Ovary (tissue), 9 donors: Measurements from ENCODE around the gene ARF6. TPM values are rescaled to one million over a fixed set of nuclear protein-coding genes. Genes with fewer than 3 reads are reported as not detected.

Experiments
- DNase-seq, 5 donors: peaks; one replicate each; pipeline ENCODE4 v3.0.0-alpha.2; 2019 to 2020
- H3K27ac ChIP-seq, 2 donors: fragments of 200-600 bp; one replicate each; pipeline versions ENCODE4 v1.5.1 to v1.8.0; 2019 to 2022
- H3K27me3 ChIP-seq: fragments of 200-600 bp; one replicate; pipeline ENCODE4 v1.8.0; 2022
- H3K36me3 ChIP-seq: fragments of 200-600 bp; sonication (generic); one replicate; pipeline ENCODE4 v1.5.1; 2019
- H3K4me1 ChIP-seq: one replicate; pipeline ENCODE4 v1.8.1; 2013; ENCODE audit warnings: mild to moderate bottlenecking, moderate library complexity; ENCODE audit not compliant: insufficient read depth
- H3K4me3 ChIP-seq: fragments of 200-600 bp; sonication (generic); one replicate; pipeline ENCODE4 v1.5.1; 2017
- H3K9me3 ChIP-seq, 2 donors: fragments of 200-600 bp in 1 of 2; sonication (generic) in 1 of 2; one replicate each; pipeline versions ENCODE4 v1.5.1 to v1.8.1; 2013 to 2019; ENCODE audit warnings: mild to moderate bottlenecking in 1 of 2, moderate library complexity in 1 of 2
- EP300 ChIP-seq: sonication (generic); formaldehyde crosslinking; IDR thresholded peaks from one replicate; pipeline ENCODE4 v1.6.1; 2017; ENCODE audit warnings: antibody characterized with exemption
- POLR2A ChIP-seq: fragments of 450-650 bp; IDR thresholded peaks from one replicate; pipeline ENCODE4 v1.6.1; 2017; ENCODE audit warnings: antibody characterized with exemption, mild to moderate bottlenecking, moderate library complexity
- WGBS, 3 donors: extraction: QIAGEN DNeasy Blood & Tissue Kit in 1 of 3; methylation state at CpG; one replicate each; pipeline versions ENCODE4 v1.1.5 to v1.1.7; 2013 to 2017; 5-methylcytosine and 5-hydroxymethylcytosine counted together
- intact Hi-C, 4 donors: fragments of 100-400 bp; cut with DNase I; formaldehyde crosslinking; loops; one replicate each; pipeline versions ENCODE4 v1.11.0 to v1.15.1; 2022 to 2023
- polyA plus RNA-seq, 2 donors: library from polyadenylated mRNA; stranded (reverse); fragments of 200-250 nt in 1 of 2; fragments of 350-450 nt in 1 of 2; fragmentation: Illumina TruSeq in 1 of 2; extraction: RNeasy Lipid Tissue Mini Kit (QIAGEN cat#74804) in 1 of 2; gene quantifications; one replicate each; pipeline ENCODE4 v1.2.3, GENCODE V29; 2013 to 2014
- total RNA-seq, 7 donors: library from RNA; depleted of rRNA in 2 of 7; stranded (reverse); fragments of >200 nt in 2 of 7; fragmentation: NEBNext Ultra II Directional in 3 of 7; extraction: Animal tissue kit (Norgen Biotek cat#: 25700) in 3 of 7; gene quantifications; one replicate each; pipeline versions ENCODE4 v1.1.0 to v1.2.4, GENCODE V29; 2016 to 2023
- TF ChIP-seq, protein P1 (sequence below), 3 donors: fragments of 450-650 bp in 2 of 3; fragments of 200-600 bp in 1 of 3; IDR thresholded peaks; one replicate each; pipeline versions ENCODE4 v1.5.1 to v1.8.0; 2016 to 2022; ENCODE audit warnings: antibody characterized with exemption in 3 of 3, mild to moderate bottlenecking in 1 of 3
- donor health status: DM: no; HTN: no; CAD: no; lungs with moderate emphysema.
- donor health status: DM: no; HTN: no; CAD: no.
- donor health status: Bipolar disorder and iron deficiency.
- donor health status: DM: yes; HTN: yes; CAD: no.
- donor health status: DM: no; HTN: no; CAD: no.
- donor health status: DM: yes; HTN: yes; CAD: no.

Gene ARF6
- total and polyA plus RNA-seq, 9 donors: 19.8 to 39.7 (median 34.1) TPM

DNA sequence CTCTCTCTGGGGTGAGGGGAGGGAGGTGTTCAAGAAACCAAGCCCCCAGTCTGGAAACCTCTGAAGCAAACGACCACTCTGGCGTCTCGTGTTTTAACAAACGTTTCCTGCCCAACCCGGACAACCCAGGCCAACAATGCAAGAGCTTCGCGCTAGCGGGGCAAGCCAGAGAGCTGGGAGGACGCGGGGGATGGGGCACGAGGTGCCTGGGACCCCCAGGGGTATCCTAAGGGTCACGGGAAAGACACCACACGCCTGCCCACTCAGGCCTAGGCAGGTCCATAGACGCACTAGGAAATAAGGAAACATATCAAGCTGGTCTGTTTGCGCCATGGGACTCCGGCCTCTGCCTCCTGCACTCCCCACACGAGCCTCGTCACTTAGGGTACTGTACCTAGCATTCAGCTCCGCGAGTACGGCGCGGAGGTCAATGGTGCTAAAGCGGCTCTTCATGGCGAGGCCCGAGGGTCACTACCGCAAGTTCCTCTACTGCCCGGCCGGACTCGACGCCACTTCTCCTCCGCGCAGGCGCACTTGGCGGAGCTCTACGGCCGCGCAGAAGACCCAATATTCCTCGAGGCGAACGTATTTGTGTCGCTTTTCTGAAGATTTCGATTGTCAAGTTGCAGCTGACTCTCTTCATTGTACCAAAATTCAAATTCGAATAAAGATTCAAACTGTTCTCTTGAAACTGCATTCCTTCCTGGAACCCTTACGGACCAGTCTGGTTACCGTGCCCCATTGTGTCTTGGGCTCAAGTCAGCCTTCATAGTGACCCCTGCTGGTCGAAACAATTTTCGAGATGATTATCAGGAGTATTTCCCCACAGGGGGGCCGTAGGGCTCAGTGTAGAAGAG, 40.4 kb upstream of the ARF6 start, which contains the start of gene NEMF:
Gene NEMF (minus strand): TSS at position 488 of the 857 bp plus-strand sequence. CDS start 35 bp downstream, at position 453.
- intact Hi-C loops: loop anchor here in 2 of 4 donors (1.0 to 10.0 kb wide), 2 partner anchors 218 kb away; partner anchors contain the start of gene DNAAF2 (in 1 of the 2)
- Histone ChIP-seq H3K4me3 (peak within 1 kb of the TSS; percentile 84), H3K4me1 (no peaks in the 10 kb centered on the region), H3K36me3 (no peaks in the 10 kb centered on the region), H3K27me3 (no peaks in the 10 kb centered on the region), H3K9me3 (no peaks in the 10 kb centered on the region), H3K27ac (peak within 1 kb of the TSS; percentile 71 to 73)
- TF ChIP-seq, protein P1, sequence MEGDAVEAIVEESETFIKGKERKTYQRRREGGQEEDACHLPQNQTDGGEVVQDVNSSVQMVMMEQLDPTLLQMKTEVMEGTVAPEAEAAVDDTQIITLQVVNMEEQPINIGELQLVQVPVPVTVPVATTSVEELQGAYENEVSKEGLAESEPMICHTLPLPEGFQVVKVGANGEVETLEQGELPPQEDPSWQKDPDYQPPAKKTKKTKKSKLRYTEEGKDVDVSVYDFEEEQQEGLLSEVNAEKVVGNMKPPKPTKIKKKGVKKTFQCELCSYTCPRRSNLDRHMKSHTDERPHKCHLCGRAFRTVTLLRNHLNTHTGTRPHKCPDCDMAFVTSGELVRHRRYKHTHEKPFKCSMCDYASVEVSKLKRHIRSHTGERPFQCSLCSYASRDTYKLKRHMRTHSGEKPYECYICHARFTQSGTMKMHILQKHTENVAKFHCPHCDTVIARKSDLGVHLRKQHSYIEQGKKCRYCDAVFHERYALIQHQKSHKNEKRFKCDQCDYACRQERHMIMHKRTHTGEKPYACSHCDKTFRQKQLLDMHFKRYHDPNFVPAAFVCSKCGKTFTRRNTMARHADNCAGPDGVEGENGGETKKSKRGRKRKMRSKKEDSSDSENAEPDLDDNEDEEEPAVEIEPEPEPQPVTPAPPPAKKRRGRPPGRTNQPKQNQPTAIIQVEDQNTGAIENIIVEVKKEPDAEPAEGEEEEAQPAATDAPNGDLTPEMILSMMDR (IDR thresholded peaks at IDR 0.05): peak; percentile 67 to 83 (median 71)
- peak; percentile 43 for TF ChIP-seq POLR2A
- no peak for TF ChIP-seq EP300
- WGBS, 3 donors: 0% methylated on average over 49 of the region's 49 CpGs
- DNase-seq: peak; percentile 83 to 93 (median 87)

GRCh38 chr14:49853158-49853477, 39.8 kb upstream of the ARF6 start:
- Histone ChIP-seq H3K27ac (peak overlapping the region; percentile 71 to 73), H3K4me1 (no peaks in the 10 kb centered on the region), H3K27me3 (no peaks in the 10 kb centered on the region), H3K36me3 (no peaks in the 10 kb centered on the region), H3K4me3 (peak overlapping the region; percentile 84), H3K9me3 (no peaks in the 10 kb centered on the region)
- intact Hi-C loops: loop anchor here in 2 of 4 donors (1.0 to 10.0 kb wide), 2 partner anchors 218 to 219 kb away; partner anchors contain the start of gene DNAAF2 (in 1 of the 2)
- TF ChIP-seq POLR2A: no peak
- TF ChIP-seq, protein P1 (IDR thresholded peaks at IDR 0.05): peak in 1 of 3 donors; percentile 7
- no peak for DNase-seq
- 0 to 2% (median 1%) methylated on average over 14 of the region's 14 CpGs for WGBS, 3 donors

DNA sequence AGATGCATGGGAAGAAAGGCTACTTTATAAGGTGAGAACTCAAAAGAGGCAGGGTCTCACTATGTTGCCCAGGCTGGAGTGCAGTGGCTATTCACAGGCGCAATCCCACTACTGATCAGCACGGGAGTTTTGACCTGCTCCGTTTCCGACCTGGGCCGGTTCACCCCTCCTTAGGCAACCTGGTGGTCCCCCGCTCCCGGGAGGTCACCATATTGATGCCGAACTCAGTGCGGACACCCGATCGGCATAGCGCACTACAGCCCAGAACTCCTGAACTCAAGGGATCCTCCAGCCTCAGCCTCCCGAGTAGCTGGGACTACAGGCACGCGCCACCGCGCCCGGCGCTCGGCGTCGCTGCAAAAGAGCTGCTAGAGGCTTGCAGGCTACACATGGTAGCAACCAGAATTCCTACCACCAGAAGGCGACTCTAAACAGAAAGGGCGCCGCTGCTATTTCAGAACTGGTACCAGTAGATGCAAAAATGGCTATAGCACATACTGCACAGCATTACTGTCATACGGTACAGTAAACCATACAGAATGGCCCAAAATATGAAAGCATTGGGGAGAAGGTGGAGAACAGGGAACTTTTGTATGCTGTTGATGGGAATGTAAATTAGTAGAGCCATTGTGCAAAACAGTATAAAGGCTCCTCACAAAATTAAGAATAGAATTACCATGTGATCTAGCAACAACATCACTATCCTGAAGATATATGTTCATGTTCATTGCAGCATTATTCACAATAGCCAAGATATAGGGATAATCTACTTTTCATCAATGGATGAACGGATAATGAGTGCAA, 39.1 kb upstream of the ARF6 start:
- H3K4me1 ChIP-seq: no peaks in the 10 kb centered on the region
- TF ChIP-seq, protein P1 (IDR thresholded peaks at IDR 0.05): peak; percentile 53 to 73 (median 66)
- no peak for TF ChIP-seq POLR2A
- H3K4me3 ChIP-seq: peak overlapping the region; percentile 84
- intact Hi-C loops: loop anchor here in 2 of 4 donors (1.0 to 10.0 kb wide), 2 partner anchors 219 kb away; partner anchors contain the start of gene DNAAF2 (in 1 of the 2)
- 10% methylated on average over 27 of the region's 27 CpGs for WGBS, 3 donors
- H3K27ac ChIP-seq: no peak overlapping the region
- no peaks in the 10 kb centered on the region for H3K36me3 ChIP-seq
- peak; percentile 48 to 72 (median 62) for DNase-seq
- no peaks in the 10 kb centered on the region for H3K9me3 ChIP-seq
- H3K27me3 ChIP-seq: no peaks in the 10 kb centered on the region

GRCh38 chr14:49857427-49858003, 35.4 kb upstream of the ARF6 start:
- 85 to 93% (median 88%) methylated on average over 6 of the region's 6 CpGs for WGBS, 3 donors
- intact Hi-C loops: loop anchor here in 1 of 4 donors (10.0 kb wide), 1 partner anchor 223 kb away; the partner anchor contains the start of gene DNAAF2
- H3K27ac ChIP-seq: no peak overlapping the region

More at GRCh38 chr14:49857427-49858003, 35.4 kb upstream of the ARF6 start:
- Histone ChIP-seq H3K4me3 (no peak overlapping the region), H3K9me3 (no peaks in the 10 kb centered on the region), H3K27me3 (no peaks in the 10 kb centered on the region), H3K36me3 (no peaks in the 10 kb centered on the region), H3K4me1 (no peaks in the 10 kb centered on the region)
- TF ChIP-seq POLR2A (no peak), EP300 (no peak)
- TF ChIP-seq, protein P1 (IDR thresholded peaks at IDR 0.05): no peak
- DNase-seq: no peak
